HEK293 (cell line): ENCODE data around the gene ACOD1.

Source experiments
- IKZF3 ChIP-seq: fragments of 450-650 bp; IDR thresholded peaks from 2 replicates; pipeline ENCODE4 v1.5.0; 2018; ENCODE audit warnings: missing biosample characterization, mild to moderate bottlenecking, missing genetic modification characterization, moderate library complexity
- ZNF202 ChIP-seq: fragments of 450-650 bp; formaldehyde crosslinking; IDR thresholded peaks from 2 replicates; pipeline ENCODE4 v1.5.1; 2016; ENCODE audit warnings: missing biosample characterization, missing genetic modification characterization, borderline replicate concordance
- ZNF549 ChIP-seq: fragments of 450-650 bp; IDR thresholded peaks from 2 replicates; pipeline ENCODE4 v1.5.1; 2018; ENCODE audit warnings: missing biosample characterization, missing genetic modification characterization, mild to moderate bottlenecking, inconsistent platforms, moderate library complexity
- ZNF585B ChIP-seq: fragments of 450-650 bp; formaldehyde crosslinking; IDR thresholded peaks from 2 replicates; pipeline ENCODE4 v1.5.1; 2016; ENCODE audit warnings: missing biosample characterization, missing genetic modification characterization
- ZNF768 ChIP-seq: fragments of 450-650 bp; formaldehyde crosslinking; IDR thresholded peaks from 2 replicates; pipeline ENCODE4 v1.5.1; 2018; ENCODE audit warnings: missing biosample characterization, mild to moderate bottlenecking, missing genetic modification characterization

GRCh38 chr13:76939215-76939614, 9.1 kb upstream of the ACOD1 start:
- TF ChIP-seq ZNF202 (tag by site-specific recombination) (no peak), ZNF585B (tag by site-specific recombination) (no peak), IKZF3 (tag by site-specific recombination) (no peak), ZNF768 (tag by site-specific recombination) (no peak), ZNF549 (tag by site-specific recombination) (no peak)
